ENCODE data around the gene FAM167B. TPM values are rescaled to one million over a fixed set of nuclear protein-coding genes. Genes with fewer than 3 reads are reported as not detected.

The FAM167B gene
- total and polyA plus RNA-seq, 7 experiments from 2014 or later: 0.48 to 2.0 (median 1.4) TPM; not detected in 2

DNA sequence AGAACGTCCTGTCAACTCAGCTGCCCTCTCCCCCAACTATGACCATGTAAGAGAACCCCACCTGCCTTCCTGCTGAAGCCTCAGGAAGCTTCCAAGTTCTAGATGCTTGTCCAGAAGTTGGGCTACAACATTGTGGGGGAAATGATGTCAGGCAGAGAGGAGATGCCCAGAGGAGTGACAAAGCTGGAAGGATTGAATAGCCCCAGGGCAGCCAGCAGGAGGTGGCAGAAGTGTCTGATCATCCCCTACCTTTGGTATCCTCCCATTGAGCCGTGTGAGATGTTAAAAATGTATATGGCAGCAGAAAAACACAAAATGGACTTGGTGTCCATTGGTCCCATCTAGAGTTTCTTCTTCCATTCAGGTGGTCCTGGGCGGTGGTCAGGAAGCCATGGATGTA, 18.3 kb upstream of the FAM167B start:
- intact Hi-C loops (cut with micrococcal nuclease): no loop called here
- Histone ChIP-seq H3K27ac (ENCODE audit: low read depth, low read length) (no peak overlapping the region), H3K36me3 (ENCODE audit: control insufficient read depth in 2 of 3, insufficient read depth in 3 of 3, low read length in 3 of 3) (peaks cover 15 to 72% (median 25%) of the 10 kb centered on the region in 3 experiments), H3K27me3 (ENCODE audit: control insufficient read depth in 2 of 2, insufficient read depth in 2 of 2, low read length in 2 of 2) (no peaks in the 10 kb centered on the region), H3K9me3 (ENCODE audit: control insufficient read depth in 2 of 3, low read length in 3 of 3) (no peaks in the 10 kb centered on the region), H3K4me3 (ENCODE audit: low read length) (no peak overlapping the region), H3K4me1 (ENCODE audit: control insufficient read depth in 2 of 2, insufficient read depth in 2 of 2, low read length in 2 of 2) (peaks cover 4 to 5% of the 10 kb centered on the region in 2 donors)
- Mint-ChIP-seq H3K27me3 (no peaks in the 10 kb centered on the region), H3K4me3 (no peak overlapping the region), H3K4me1 (peaks cover 6 to 22% (median 17%) of the 10 kb centered on the region in 7 donors), H3K27ac (peak overlapping the region in 5 of 9 donors; percentile 14 to 73 (median 36)), H3K36me3 (peaks cover 13 to 35% (median 30%) of the 10 kb centered on the region in 5 donors), H3K9me3 (no peaks in the 10 kb centered on the region)
- CTCF ChIA-PET: interaction anchor here (1.7 to 1.9 kb wide), 2 partner anchors 12 to 13 kb away, joined by 5 to 13 read pairs; no protein-coding TSS in a partner anchor
- DNase-seq (no peak), ATAC-seq (no peak)
- POLR2A ChIA-PET: interaction anchor here (1.1 to 2.1 kb wide), 3 partner anchors 13 to 108 kb away, joined by 3 to 15 read pairs (median 6); partner anchors contain the start of gene MARCKSL1

DNA sequence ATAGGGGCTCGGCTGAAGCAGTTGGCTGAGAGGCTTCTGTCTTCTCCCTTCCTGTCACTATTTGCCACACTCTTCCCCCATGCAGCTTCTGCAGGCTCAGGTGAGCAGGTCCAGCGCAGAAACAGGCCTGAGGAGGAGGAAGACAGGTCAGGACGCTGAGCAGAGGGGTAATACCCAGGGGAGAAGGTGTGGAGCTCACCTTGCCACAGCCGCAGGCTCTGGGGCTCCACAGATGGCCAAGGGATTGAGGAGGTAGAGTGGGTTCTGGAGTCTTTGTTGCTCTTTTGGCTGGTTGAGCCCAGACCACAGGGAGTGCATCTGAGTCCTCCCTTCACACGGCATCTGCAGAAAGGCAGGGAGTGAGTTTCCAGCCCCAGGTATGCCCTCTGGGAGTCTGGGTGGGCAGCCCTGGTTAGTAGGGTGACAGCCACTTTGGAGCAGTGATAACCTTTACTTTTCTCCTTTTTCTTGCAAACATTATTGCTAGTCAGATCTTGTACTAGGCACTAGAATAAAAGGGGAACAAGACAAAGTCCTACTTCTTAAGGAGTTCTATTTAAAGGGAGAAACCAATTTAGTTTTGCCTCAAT, 15.1 kb upstream of the FAM167B start:
- no peak for ATAC-seq
- no peak for DNase-seq
- CTCF ChIA-PET: no interaction called here
- Mint-ChIP-seq H3K4me1 (peaks cover 0 to 14% (median 8%) of the 10 kb centered on the region in 7 donors), H3K4me3 (no peak overlapping the region), H3K27me3 (no peaks in the 10 kb centered on the region), H3K27ac (peak overlapping the region in 3 of 9 donors; percentile 56 to 68 (median 67)), H3K9me3 (no peaks in the 10 kb centered on the region), H3K36me3 (peaks cover 13 to 21% (median 18%) of the 10 kb centered on the region in 5 donors)
- POLR2A ChIA-PET: interaction anchor here (0.7 to 1.1 kb wide), 2 partner anchors 9 to 19 kb away, joined by 4 to 5 read pairs; partner anchors contain the start of gene LCK
- Histone ChIP-seq H3K36me3 (ENCODE audit: control insufficient read depth in 2 of 3, insufficient read depth in 3 of 3, low read length in 3 of 3) (peaks cover 10 to 50% (median 17%) of the 10 kb centered on the region in 3 experiments), H3K27ac (ENCODE audit: low read depth, low read length) (no peak overlapping the region), H3K9me3 (ENCODE audit: control insufficient read depth in 2 of 3, low read length in 3 of 3) (no peaks in the 10 kb centered on the region), H3K27me3 (ENCODE audit: control insufficient read depth in 2 of 2, insufficient read depth in 2 of 2, low read length in 2 of 2) (no peaks in the 10 kb centered on the region), H3K4me1 (ENCODE audit: control insufficient read depth in 2 of 2, insufficient read depth in 2 of 2, low read length in 2 of 2) (no peaks in the 10 kb centered on the region), H3K4me3 (ENCODE audit: low read length) (no peak overlapping the region)
- intact Hi-C loops (cut with micrococcal nuclease): no loop called here

DNA sequence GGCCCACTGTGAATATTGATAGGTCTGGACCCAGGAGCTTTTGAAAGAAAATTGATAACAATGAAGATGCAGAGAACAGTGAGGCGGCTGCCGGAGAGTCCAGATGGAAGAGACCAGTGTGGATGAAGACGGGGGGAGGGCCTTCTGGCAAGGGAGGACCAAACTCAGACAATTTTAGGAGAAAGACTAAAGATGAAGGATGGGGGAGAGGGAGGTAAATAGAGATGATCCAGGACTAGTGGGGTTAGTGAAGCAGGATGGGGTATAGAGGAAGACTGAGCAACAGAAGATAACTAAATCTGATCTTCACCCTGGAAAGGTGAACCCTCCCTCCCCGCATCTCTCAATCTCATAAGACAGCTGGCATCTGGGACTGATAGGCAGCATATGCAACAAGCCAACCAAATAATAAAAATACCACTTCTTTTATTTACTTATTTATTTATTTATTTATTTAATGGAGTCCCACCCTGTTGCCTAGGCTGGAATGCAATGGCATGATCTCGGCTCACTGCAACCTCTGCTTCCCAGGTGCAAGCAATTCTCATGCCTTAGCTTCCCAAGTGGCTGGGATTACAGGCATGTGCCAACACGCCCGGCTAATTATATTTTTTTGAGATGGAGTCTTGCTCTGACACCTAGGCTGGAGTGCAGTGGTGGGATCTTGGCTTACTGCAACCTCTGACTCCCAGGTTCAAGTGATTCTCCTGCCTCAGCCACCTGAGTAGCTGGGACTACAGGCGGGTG, 14.3 kb upstream of the FAM167B start:
- H3K4me1 ChIP-seq (ENCODE audit: control insufficient read depth in 2 of 2, insufficient read depth in 2 of 2, low read length in 2 of 2): no peaks in the 10 kb centered on the region
- ATAC-seq: peak; percentile 11
- H3K27ac Mint-ChIP-seq: peak overlapping the region in 4 of 9 donors; percentile 25 to 77 (median 62)

GRCh38 chr1:32234792-32235191, 12.2 kb upstream of the FAM167B start:
- DNase-seq (no peak), ATAC-seq (no peak)
- Mint-ChIP-seq H3K9me3 (no peaks in the 10 kb centered on the region), H3K27ac (no peak overlapping the region), H3K36me3 (peaks cover 0 to 5% (median 0%) of the 10 kb centered on the region in 5 donors), H3K4me3 (no peak overlapping the region), H3K27me3 (no peaks in the 10 kb centered on the region), H3K4me1 (peaks cover 0 to 7% (median 6%) of the 10 kb centered on the region in 7 donors)
- ChIA-PET POLR2A (interaction anchor here (28.2 kb wide), 1 partner anchor 25 kb away, joined by 738 read pairs; the partner anchor contains the start of gene LCK), CTCF (interaction anchor here (1.3 kb wide), 1 partner anchor 137 kb away, joined by 4 read pairs; no protein-coding TSS in a partner anchor)
- Histone ChIP-seq H3K4me1 (ENCODE audit: control insufficient read depth in 2 of 2, insufficient read depth in 2 of 2, low read length in 2 of 2) (no peaks in the 10 kb centered on the region), H3K27me3 (ENCODE audit: control insufficient read depth in 2 of 2, insufficient read depth in 2 of 2, low read length in 2 of 2) (no peaks in the 10 kb centered on the region), H3K9me3 (ENCODE audit: control insufficient read depth in 2 of 3, low read length in 3 of 3) (no peaks in the 10 kb centered on the region), H3K4me3 (ENCODE audit: low read length) (no peak overlapping the region), H3K36me3 (ENCODE audit: control insufficient read depth in 2 of 3, insufficient read depth in 3 of 3, low read length in 3 of 3) (peaks cover 0 to 29% (median 3%) of the 10 kb centered on the region in 3 experiments), H3K27ac (ENCODE audit: low read depth, low read length) (no peak overlapping the region)
- intact Hi-C loops (cut with micrococcal nuclease): no loop called here

More for the DNA sequence above, 14.3 kb upstream of the FAM167B start:
- Histone ChIP-seq H3K4me3 (ENCODE audit: low read length) (no peak overlapping the region), H3K36me3 (ENCODE audit: control insufficient read depth in 2 of 3, insufficient read depth in 3 of 3, low read length in 3 of 3) (peaks cover 10 to 44% (median 12%) of the 10 kb centered on the region in 3 experiments), H3K9me3 (ENCODE audit: control insufficient read depth in 2 of 3, low read length in 3 of 3) (no peaks in the 10 kb centered on the region), H3K27me3 (ENCODE audit: control insufficient read depth in 2 of 2, insufficient read depth in 2 of 2, low read length in 2 of 2) (no peaks in the 10 kb centered on the region), H3K27ac (ENCODE audit: low read depth, low read length) (no peak overlapping the region)
- H3K9me3 Mint-ChIP-seq: no peaks in the 10 kb centered on the region
- peaks cover 0 to 10% (median 4%) of the 10 kb centered on the region in 7 donors for H3K4me1 Mint-ChIP-seq
- peaks cover 11 to 15% (median 13%) of the 10 kb centered on the region in 5 donors for H3K36me3 Mint-ChIP-seq
- ChIA-PET CTCF (no interaction called here), POLR2A (interaction anchor here (0.6 kb wide), 1 partner anchor 21 kb away, joined by 3 read pairs; no protein-coding TSS in a partner anchor)
- no peak overlapping the region for H3K4me3 Mint-ChIP-seq
- H3K27me3 Mint-ChIP-seq: no peaks in the 10 kb centered on the region
- intact Hi-C loops (cut with micrococcal nuclease): no loop called here
- no peak for DNase-seq

- CTCF ChIA-PET: interaction anchor here (0.6 to 4.1 kb wide), 6 partner anchors 10 to 698 kb away, joined by 6 to 38 read pairs (median 14); partner anchors contain the start of genes HDAC1 and LCK
- DNase-seq (no peak), ATAC-seq (no peak)
- H3K9me3 ChIP-seq (ENCODE audit: control insufficient read depth in 2 of 3, low read length in 3 of 3): no peaks in the 10 kb centered on the region
- POLR2A ChIA-PET: interaction anchor here (0.6 to 28.2 kb wide), 14 partner anchors 13 to 120 kb away, joined by 3 to 738 read pairs (median 6); partner anchors contain the start of genes CCDC28B, HDAC1, LCK and MARCKSL1
- H3K4me1 ChIP-seq (ENCODE audit: control insufficient read depth in 2 of 2, insufficient read depth in 2 of 2, low read length in 2 of 2): peaks cover 8 to 16% of the 10 kb centered on the region in 2 donors
- H3K27me3 Mint-ChIP-seq: no peaks in the 10 kb centered on the region
- no peaks in the 10 kb centered on the region for H3K27me3 ChIP-seq (ENCODE audit: control insufficient read depth in 2 of 2, insufficient read depth in 2 of 2, low read length in 2 of 2)
- peak overlapping the region in 5 of 9 donors; percentile 21 to 67 (median 43) for H3K27ac Mint-ChIP-seq
- H3K4me1 Mint-ChIP-seq: peaks cover 6 to 31% (median 21%) of the 10 kb centered on the region in 7 donors
- H3K4me3 Mint-ChIP-seq: peak overlapping the region; percentile 68 to 93 (median 91)
- no peak overlapping the region for H3K27ac ChIP-seq (ENCODE audit: low read depth, low read length)
- intact Hi-C loops (cut with micrococcal nuclease): no loop called here
- no peaks in the 10 kb centered on the region for H3K9me3 Mint-ChIP-seq
- no peaks in the 10 kb centered on the region for H3K36me3 Mint-ChIP-seq
- peaks cover 0 to 6% (median 0%) of the 10 kb centered on the region in 3 experiments for H3K36me3 ChIP-seq (ENCODE audit: control insufficient read depth in 2 of 3, insufficient read depth in 3 of 3, low read length in 3 of 3)
- no peak overlapping the region for H3K4me3 ChIP-seq (ENCODE audit: low read length)
Observed at GRCh38 chr1:32239337-32239736, 7.7 kb upstream of the FAM167B start.

DNA sequence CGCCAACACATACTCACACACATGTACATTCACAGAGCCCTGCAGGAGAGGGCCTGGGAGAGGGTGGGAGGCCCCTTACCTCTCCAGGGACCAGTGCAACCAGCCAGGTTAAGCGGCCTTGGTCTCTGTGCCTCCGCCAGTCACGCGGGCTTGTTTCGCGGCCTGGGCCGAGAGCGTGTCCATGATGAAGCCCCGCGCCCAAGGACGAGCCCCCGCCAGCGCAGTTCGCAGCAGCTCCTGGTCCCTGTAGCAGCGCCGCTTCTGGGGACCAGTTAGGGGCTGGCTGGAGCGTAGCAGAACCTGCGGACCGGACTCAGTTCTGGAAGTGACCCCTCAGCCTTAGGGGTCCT, 7.3 kb upstream of the FAM167B start:
- intact Hi-C loops (cut with micrococcal nuclease): loop anchor here (1.0 to 2.0 kb wide), 8 partner anchors 12 to 133 kb away; partner anchors contain the start of genes EIF3I (in 1 of the 2), HDAC1 (in 1 of the 2), LCK (in 1 of the 2) and TMEM234 (in 1 of the 2)
- H3K4me3 ChIP-seq (ENCODE audit: low read length): peak overlapping the region; percentile 94

More for the DNA sequence above, 7.3 kb upstream of the FAM167B start:
- H3K9me3 ChIP-seq (ENCODE audit: control insufficient read depth in 2 of 3, low read length in 3 of 3): no peaks in the 10 kb centered on the region
- H3K27me3 Mint-ChIP-seq: no peaks in the 10 kb centered on the region
- POLR2A ChIA-PET: interaction anchor here (0.7 to 28.2 kb wide), 18 partner anchors 8 to 155 kb away, joined by 3 to 738 read pairs (median 6); partner anchors contain the start of genes BSDC1, CCDC28B, HDAC1 and LCK
- H3K36me3 Mint-ChIP-seq: no peaks in the 10 kb centered on the region
- peak overlapping the region; percentile 68 for H3K27ac ChIP-seq (ENCODE audit: low read depth, low read length)
- CTCF ChIA-PET: interaction anchor here (1.0 to 4.1 kb wide), 15 partner anchors 10 to 145 kb away, joined by 3 to 38 read pairs (median 7); partner anchors contain the start of genes HDAC1 and LCK
- no peak for DNase-seq
- peak overlapping the region in 3 of 9 donors; percentile 52 to 82 (median 79) for H3K27ac Mint-ChIP-seq
- no peak for ATAC-seq
- H3K27me3 ChIP-seq (ENCODE audit: control insufficient read depth in 2 of 2, insufficient read depth in 2 of 2, low read length in 2 of 2): no peaks in the 10 kb centered on the region
- no peaks in the 10 kb centered on the region for H3K9me3 Mint-ChIP-seq
- H3K4me1 ChIP-seq (ENCODE audit: control insufficient read depth in 2 of 2, insufficient read depth in 2 of 2, low read length in 2 of 2): peaks cover 8 to 16% of the 10 kb centered on the region in 2 donors
- H3K4me3 Mint-ChIP-seq: peak overlapping the region; percentile 87 to 93 (median 91)
- peaks cover 0 to 6% (median 0%) of the 10 kb centered on the region in 3 experiments for H3K36me3 ChIP-seq (ENCODE audit: control insufficient read depth in 2 of 3, insufficient read depth in 3 of 3, low read length in 3 of 3)
- peaks cover 6 to 31% (median 21%) of the 10 kb centered on the region in 7 donors for H3K4me1 Mint-ChIP-seq

Measured in naive thymus-derived CD4-positive, alpha-beta T cell (primary cell).